ENCODE data around the gene ELL.

DNA sequence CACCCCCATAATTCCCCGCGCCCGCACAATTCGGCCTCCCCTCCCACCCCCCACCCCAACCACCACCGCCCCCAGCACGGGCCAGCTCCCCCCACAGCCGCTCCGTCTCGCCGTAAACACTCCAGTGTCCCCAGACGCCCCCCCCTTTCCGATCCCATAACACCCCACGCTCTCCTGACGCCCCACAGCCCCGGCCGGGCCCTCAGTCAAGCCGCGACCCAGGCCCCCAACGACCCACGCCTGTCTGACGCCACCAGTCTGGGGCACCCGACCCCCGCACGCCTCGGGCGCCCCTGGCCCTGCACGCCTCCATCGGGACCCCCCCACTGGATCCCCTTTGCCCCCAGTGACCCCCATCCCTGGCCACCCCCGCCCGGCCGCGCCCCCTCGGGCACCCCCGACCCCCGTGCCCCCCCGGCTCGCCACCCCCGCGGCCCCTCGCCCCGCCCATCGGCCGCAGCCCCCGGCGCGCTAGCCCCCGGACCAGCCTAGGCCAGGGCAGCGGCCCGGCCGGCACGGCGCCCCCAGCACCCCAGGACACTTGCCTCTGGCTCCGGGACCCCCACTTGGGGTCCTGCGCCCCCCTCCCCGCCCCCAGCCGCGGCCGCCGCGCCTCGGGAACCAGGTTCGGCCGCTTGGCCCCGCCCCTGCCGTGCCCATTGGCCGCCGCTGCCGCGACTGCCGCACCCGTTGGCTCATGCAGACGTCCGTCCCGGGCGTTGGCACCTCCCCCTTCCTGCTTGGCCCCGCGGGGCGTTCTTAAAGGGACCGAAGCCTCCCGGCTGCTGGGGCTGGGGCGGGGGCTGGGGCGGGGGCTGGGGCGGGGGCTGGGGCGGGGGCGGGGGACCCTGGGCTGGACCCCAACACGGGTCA, 21.3 kb upstream of the ELL start, which contains the start of gene FKBP8:
- TF ChIP-seq CTCF (IDR thresholded peaks at IDR 0.05) = no peak
- TF ChIP-seq ZFX (IDR thresholded peaks at IDR 0.05; ENCODE audit: borderline replicate concordance) = no peak
